MV-4-11 (cell line): ENCODE data around the gene OR4E1.
"Not testable (repeated sequence)": the region's sequence is repeated elsewhere in the genome, so short reads cannot be mapped to it uniquely, and the experiment has no call there.

Experiments
- DNase-seq: peaks from one replicate; lab custom pipeline; 2025; lab: John Stamatoyannopoulos, UW

Gene OR4E1

GRCh38 chr14:21673718-21674117 lies at the start of gene OR4E1:
Gene OR4E1 (minus strand): TSS chr14:21673818. CDS start chr14:21670935, 2,883 bp downstream.
- no peak for DNase-seq

- no peak for DNase-seq
Observed at GRCh38 chr14:21721504-21721903, 47.9 kb upstream of the OR4E1 start.

GRCh38 chr14:21719841-21720240 lies 46.2 kb upstream of the OR4E1 start:
- DNase-seq: no peak

- DNase-seq: no peak
Observed at GRCh38 chr14:21714318-21714929, 40.8 kb upstream of the OR4E1 start.

- DNase-seq: no peak
Observed at GRCh38 chr14:21712036-21712435, 38.4 kb upstream of the OR4E1 start.

GRCh38 chr14:21711360-21711961 lies 37.8 kb upstream of the OR4E1 start:
- DNase-seq: peak; percentile 43

GRCh38 chr14:21704338-21704737 lies 30.7 kb upstream of the OR4E1 start:
- DNase-seq: no peak

GRCh38 chr14:21703357-21704326 lies 30.0 kb upstream of the OR4E1 start:
- DNase-seq: no peak

- DNase-seq: no peak
Observed at GRCh38 chr14:21702316-21702715, 28.7 kb upstream of the OR4E1 start.

- DNase-seq: no peak
Observed at GRCh38 chr14:21699551-21699950, 25.9 kb upstream of the OR4E1 start.

GRCh38 chr14:21698538-21698937 lies 24.9 kb upstream of the OR4E1 start:
- not testable (repeated sequence) for DNase-seq

- DNase-seq: not testable (repeated sequence)
Observed at GRCh38 chr14:21697662-21698061, 24.0 kb upstream of the OR4E1 start.

GRCh38 chr14:21694425-21694824 lies 20.8 kb upstream of the OR4E1 start:
- DNase-seq: no peak

- no peak for DNase-seq
Observed at GRCh38 chr14:21686468-21686867, 12.8 kb upstream of the OR4E1 start.

GRCh38 chr14:21680072-21680471 lies 6.5 kb upstream of the OR4E1 start:
- no peak for DNase-seq

GRCh38 chr14:21675566-21675965 lies 1.9 kb upstream of the OR4E1 start:
- no peak for DNase-seq

GRCh38 chr14:21672116-21672515 lies 1.5 kb downstream of the OR4E1 start:
- DNase-seq: no peak

- no peak for DNase-seq
Observed at GRCh38 chr14:21671371-21671770, 2.2 kb downstream of the OR4E1 start.

- no peak for DNase-seq
Observed at GRCh38 chr14:21669284-21669683, 4.3 kb downstream of the OR4E1 start.

GRCh38 chr14:21668377-21668776 lies 5.2 kb downstream of the OR4E1 start:
- no peak for DNase-seq

- no peak for DNase-seq
Observed at GRCh38 chr14:21656980-21657379, 16.6 kb downstream of the OR4E1 start.

- no peak for DNase-seq
Observed at GRCh38 chr14:21654215-21654614, 19.4 kb downstream of the OR4E1 start.
